ENCODE measurements around the gene TRABD2B.

Gene TRABD2B

DNA sequence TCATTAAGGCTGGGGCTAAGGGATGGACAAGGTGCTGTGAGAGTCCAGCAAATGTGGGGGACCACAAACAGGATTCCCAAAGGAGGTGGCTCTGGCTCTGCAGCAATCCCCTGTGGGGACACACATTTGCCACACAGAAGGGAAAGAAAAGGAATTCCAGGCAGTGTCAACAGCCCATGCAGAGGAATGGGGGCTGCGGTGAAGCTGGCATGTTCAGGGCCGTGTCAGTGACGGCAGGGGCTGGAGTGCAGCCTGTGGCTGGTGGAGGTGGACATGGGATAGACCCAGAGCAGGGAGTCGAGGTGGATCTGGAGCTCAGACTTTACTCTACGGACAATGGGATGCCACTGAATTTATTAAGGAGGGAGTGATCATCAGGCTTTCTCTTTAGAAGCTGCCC is 183.2 kb downstream of the TRABD2B start:
- no peak for TF ChIP-seq ZNF473 (tag by site-specific recombination; IDR thresholded peaks at IDR 0.05)
- TF ChIP-seq, protein P1, sequence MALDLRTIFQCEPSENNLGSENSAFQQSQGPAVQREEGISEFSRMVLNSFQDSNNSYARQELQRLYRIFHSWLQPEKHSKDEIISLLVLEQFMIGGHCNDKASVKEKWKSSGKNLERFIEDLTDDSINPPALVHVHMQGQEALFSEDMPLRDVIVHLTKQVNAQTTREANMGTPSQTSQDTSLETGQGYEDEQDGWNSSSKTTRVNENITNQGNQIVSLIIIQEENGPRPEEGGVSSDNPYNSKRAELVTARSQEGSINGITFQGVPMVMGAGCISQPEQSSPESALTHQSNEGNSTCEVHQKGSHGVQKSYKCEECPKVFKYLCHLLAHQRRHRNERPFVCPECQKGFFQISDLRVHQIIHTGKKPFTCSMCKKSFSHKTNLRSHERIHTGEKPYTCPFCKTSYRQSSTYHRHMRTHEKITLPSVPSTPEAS (tag by site-specific recombination; IDR thresholded peaks at IDR 0.05): no peak
- no peak for TF ChIP-seq ZNF223 (tag by site-specific recombination; IDR thresholded peaks at IDR 0.05)
- TF ChIP-seq ZNF677 (tag by site-specific recombination; IDR thresholded peaks at IDR 0.05): no peak
- TF ChIP-seq, protein P2, sequence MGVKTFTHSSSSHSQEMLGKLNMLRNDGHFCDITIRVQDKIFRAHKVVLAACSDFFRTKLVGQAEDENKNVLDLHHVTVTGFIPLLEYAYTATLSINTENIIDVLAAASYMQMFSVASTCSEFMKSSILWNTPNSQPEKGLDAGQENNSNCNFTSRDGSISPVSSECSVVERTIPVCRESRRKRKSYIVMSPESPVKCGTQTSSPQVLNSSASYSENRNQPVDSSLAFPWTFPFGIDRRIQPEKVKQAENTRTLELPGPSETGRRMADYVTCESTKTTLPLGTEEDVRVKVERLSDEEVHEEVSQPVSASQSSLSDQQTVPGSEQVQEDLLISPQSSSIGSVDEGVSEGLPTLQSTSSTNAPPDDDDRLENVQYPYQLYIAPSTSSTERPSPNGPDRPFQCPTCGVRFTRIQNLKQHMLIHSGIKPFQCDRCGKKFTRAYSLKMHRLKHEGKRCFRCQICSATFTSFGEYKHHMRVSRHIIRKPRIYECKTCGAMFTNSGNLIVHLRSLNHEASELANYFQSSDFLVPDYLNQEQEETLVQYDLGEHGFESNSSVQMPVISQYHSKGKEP (tag by site-specific recombination; IDR thresholded peaks at IDR 0.05): no peak
- TF ChIP-seq ZNF624 (tag by site-specific recombination; IDR thresholded peaks at IDR 0.05): no peak
- Histone ChIP-seq H3K27ac (ENCODE audit: extremely low read depth, low read depth, low read length) (no peak overlapping the region), H3K36me3 (ENCODE audit: control insufficient read depth in 2 of 2, insufficient read depth in 1 of 2, low read length in 2 of 2) (no peaks in the 10 kb centered on the region), H3K9me3 (ENCODE audit: control insufficient read depth, insufficient read depth, low read depth, low read length) (no peaks in the 10 kb centered on the region), H3K4me3 (ENCODE audit: low read depth, low read length) (no peak overlapping the region), H3K4me1 (ENCODE audit: control insufficient read depth, insufficient read depth, low read length) (no peaks in the 10 kb centered on the region)
- ChIA-PET CTCF (interaction anchor here (0.6 kb wide), 1 partner anchor 416 kb away, joined by 4 read pairs; no protein-coding TSS in a partner anchor), POLR2A (no interaction called here)

DNA sequence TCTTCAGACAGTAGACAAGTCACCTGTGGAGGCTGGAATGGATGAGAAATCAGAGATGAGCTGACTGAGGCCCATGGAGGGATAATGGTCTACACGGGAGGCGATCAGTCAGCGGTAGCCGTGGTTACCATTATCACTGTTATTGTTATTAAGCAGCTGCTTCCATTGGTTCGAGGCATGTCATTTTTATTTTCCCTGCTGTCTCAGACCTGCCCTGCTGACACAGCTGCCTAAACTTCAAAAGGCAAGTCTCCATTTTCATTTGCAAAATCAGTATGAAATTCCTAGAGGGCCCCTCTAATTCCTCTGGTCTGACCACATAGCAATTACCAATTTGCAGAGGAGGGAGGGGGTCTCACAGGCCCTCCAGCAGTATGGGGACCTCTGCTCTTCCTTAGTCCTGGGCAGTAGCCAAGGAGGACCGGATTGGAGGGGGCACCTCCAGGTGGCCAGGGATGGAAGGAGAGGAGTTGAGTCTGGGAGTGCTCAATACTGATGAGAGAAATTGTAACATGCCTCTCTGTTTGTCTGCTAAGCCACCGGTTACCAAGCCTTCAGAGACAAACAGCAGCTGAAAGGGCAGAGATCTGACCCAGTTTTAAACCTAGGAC is 184.2 kb downstream of the TRABD2B start:
- POLR2A ChIA-PET: no interaction called here
- H3K36me3 ChIP-seq (ENCODE audit: control insufficient read depth in 2 of 2, insufficient read depth in 1 of 2, low read length in 2 of 2): no peaks in the 10 kb centered on the region
- H3K4me1 ChIP-seq (ENCODE audit: control insufficient read depth, insufficient read depth, low read length): no peaks in the 10 kb centered on the region
- CTCF ChIA-PET: no interaction called here
- no peak overlapping the region for H3K4me3 ChIP-seq (ENCODE audit: low read depth, low read length)
- no peak overlapping the region for H3K27ac ChIP-seq (ENCODE audit: extremely low read depth, low read depth, low read length)
- H3K9me3 ChIP-seq (ENCODE audit: control insufficient read depth, insufficient read depth, low read depth, low read length): no peaks in the 10 kb centered on the region
- TF ChIP-seq ZNF596 (tag by site-specific recombination; IDR thresholded peaks at IDR 0.05) (no peak), ZNF433 (tag by site-specific recombination; IDR thresholded peaks at IDR 0.05; ENCODE audit: low read depth) (no peak), ZNF624 (tag by site-specific recombination; IDR thresholded peaks at IDR 0.05) (no peak), ZNF660 (tag by site-specific recombination; IDR thresholded peaks at IDR 0.05) (no peak), ZNF514 (tag by site-specific recombination; IDR thresholded peaks at IDR 0.05) (no peak), ZNF776 (tag by site-specific recombination; IDR thresholded peaks at IDR 0.05; ENCODE audit: borderline replicate concordance) (no peak), ZNF221 (tag by site-specific recombination; IDR thresholded peaks at IDR 0.05; ENCODE audit: borderline replicate concordance) (no peak), ZNF19 (tag by site-specific recombination; IDR thresholded peaks at IDR 0.05; ENCODE audit: low read depth) (no peak)
- TF ChIP-seq, protein P3, sequence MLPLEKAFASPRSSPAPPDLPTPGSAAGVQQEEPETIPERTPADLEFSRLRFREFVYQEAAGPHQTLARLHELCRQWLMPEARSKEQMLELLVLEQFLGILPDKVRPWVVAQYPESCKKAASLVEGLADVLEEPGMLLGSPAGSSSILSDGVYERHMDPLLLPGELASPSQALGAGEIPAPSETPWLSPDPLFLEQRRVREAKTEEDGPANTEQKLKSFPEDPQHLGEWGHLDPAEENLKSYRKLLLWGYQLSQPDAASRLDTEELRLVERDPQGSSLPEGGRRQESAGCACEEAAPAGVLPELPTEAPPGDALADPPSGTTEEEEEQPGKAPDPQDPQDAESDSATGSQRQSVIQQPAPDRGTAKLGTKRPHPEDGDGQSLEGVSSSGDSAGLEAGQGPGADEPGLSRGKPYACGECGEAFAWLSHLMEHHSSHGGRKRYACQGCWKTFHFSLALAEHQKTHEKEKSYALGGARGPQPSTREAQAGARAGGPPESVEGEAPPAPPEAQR (tag by site-specific recombination; IDR thresholded peaks at IDR 0.05): no peak
- TF ChIP-seq, protein P4, sequence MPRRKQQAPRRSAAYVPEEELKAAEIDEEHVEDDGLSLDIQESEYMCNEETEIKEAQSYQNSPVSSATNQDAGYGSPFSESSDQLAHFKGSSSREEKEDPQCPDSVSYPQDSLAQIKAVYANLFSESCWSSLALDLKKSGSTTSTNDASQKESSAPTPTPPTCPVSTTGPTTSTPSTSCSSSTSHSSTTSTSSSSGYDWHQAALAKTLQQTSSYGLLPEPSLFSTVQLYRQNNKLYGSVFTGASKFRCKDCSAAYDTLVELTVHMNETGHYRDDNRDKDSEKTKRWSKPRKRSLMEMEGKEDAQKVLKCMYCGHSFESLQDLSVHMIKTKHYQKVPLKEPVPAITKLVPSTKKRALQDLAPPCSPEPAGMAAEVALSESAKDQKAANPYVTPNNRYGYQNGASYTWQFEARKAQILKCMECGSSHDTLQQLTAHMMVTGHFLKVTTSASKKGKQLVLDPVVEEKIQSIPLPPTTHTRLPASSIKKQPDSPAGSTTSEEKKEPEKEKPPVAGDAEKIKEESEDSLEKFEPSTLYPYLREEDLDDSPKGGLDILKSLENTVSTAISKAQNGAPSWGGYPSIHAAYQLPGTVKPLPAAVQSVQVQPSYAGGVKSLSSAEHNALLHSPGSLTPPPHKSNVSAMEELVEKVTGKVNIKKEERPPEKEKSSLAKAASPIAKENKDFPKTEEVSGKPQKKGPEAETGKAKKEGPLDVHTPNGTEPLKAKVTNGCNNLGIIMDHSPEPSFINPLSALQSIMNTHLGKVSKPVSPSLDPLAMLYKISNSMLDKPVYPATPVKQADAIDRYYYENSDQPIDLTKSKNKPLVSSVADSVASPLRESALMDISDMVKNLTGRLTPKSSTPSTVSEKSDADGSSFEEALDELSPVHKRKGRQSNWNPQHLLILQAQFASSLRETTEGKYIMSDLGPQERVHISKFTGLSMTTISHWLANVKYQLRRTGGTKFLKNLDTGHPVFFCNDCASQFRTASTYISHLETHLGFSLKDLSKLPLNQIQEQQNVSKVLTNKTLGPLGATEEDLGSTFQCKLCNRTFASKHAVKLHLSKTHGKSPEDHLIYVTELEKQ (tag by site-specific recombination; IDR thresholded peaks at IDR 0.05; ENCODE audit: borderline replicate concordance): no peak
- TF ChIP-seq, protein P5, sequence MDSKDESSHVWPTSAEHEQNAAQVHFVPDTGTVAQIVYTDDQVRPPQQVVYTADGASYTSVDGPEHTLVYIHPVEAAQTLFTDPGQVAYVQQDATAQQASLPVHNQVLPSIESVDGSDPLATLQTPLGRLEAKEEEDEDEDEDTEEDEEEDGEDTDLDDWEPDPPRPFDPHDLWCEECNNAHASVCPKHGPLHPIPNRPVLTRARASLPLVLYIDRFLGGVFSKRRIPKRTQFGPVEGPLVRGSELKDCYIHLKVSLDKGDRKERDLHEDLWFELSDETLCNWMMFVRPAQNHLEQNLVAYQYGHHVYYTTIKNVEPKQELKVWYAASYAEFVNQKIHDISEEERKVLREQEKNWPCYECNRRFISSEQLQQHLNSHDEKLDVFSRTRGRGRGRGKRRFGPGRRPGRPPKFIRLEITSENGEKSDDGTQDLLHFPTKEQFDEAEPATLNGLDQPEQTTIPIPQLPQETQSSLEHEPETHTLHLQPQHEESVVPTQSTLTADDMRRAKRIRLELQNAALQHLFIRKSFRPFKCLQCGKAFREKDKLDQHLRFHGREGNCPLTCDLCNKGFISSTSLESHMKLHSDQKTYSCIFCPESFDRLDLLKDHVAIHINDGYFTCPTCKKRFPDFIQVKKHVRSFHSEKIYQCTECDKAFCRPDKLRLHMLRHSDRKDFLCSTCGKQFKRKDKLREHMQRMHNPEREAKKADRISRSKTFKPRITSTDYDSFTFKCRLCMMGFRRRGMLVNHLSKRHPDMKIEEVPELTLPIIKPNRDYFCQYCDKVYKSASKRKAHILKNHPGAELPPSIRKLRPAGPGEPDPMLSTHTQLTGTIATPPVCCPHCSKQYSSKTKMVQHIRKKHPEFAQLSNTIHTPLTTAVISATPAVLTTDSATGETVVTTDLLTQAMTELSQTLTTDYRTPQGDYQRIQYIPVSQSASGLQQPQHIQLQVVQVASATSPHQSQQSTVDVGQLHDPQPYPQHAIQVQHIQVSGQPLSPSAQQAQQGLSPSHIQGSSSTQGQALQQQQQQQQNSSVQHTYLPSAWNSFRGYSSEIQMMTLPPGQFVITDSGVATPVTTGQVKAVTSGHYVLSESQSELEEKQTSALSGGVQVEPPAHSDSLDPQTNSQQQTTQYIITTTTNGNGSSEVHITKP (tag by site-specific recombination; IDR thresholded peaks at IDR 0.05): no peak
- TF ChIP-seq, protein P6, sequence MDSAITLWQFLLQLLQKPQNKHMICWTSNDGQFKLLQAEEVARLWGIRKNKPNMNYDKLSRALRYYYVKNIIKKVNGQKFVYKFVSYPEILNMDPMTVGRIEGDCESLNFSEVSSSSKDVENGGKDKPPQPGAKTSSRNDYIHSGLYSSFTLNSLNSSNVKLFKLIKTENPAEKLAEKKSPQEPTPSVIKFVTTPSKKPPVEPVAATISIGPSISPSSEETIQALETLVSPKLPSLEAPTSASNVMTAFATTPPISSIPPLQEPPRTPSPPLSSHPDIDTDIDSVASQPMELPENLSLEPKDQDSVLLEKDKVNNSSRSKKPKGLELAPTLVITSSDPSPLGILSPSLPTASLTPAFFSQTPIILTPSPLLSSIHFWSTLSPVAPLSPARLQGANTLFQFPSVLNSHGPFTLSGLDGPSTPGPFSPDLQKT (IDR thresholded peaks at IDR 0.05; ENCODE audit: borderline replicate concordance, low read depth, low read length): no peak
- TF ChIP-seq, protein P7, sequence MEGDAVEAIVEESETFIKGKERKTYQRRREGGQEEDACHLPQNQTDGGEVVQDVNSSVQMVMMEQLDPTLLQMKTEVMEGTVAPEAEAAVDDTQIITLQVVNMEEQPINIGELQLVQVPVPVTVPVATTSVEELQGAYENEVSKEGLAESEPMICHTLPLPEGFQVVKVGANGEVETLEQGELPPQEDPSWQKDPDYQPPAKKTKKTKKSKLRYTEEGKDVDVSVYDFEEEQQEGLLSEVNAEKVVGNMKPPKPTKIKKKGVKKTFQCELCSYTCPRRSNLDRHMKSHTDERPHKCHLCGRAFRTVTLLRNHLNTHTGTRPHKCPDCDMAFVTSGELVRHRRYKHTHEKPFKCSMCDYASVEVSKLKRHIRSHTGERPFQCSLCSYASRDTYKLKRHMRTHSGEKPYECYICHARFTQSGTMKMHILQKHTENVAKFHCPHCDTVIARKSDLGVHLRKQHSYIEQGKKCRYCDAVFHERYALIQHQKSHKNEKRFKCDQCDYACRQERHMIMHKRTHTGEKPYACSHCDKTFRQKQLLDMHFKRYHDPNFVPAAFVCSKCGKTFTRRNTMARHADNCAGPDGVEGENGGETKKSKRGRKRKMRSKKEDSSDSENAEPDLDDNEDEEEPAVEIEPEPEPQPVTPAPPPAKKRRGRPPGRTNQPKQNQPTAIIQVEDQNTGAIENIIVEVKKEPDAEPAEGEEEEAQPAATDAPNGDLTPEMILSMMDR (tag by site-specific recombination; IDR thresholded peaks at IDR 0.05): no peak
